Stimulated activated CD4-positive, alpha-beta T cell treated with anti-CD3 and anti-CD28 coated beads, Interleukin-12 subunit alpha, Interleukin-12 subunit beta, amount 100 ng/mL, for 24 hours (primary cell): ENCODE data around the gene CAP2.
"Not testable (repeated sequence)": the region's sequence is repeated elsewhere in the genome, so short reads cannot be mapped to it uniquely, and the experiment has no call there.

Source experiments
- DNase-seq, 2 experiments: peaks; one replicate each; pipeline ENCODE4 v3.0.0-alpha.2; 2020; ENCODE audit warnings: low read depth in 2 of 2

Gene CAP2

GRCh38 chr6:17397764-17398194, 4.4 kb downstream of the CAP2 start:
- DNase-seq, result no peak

DNA sequence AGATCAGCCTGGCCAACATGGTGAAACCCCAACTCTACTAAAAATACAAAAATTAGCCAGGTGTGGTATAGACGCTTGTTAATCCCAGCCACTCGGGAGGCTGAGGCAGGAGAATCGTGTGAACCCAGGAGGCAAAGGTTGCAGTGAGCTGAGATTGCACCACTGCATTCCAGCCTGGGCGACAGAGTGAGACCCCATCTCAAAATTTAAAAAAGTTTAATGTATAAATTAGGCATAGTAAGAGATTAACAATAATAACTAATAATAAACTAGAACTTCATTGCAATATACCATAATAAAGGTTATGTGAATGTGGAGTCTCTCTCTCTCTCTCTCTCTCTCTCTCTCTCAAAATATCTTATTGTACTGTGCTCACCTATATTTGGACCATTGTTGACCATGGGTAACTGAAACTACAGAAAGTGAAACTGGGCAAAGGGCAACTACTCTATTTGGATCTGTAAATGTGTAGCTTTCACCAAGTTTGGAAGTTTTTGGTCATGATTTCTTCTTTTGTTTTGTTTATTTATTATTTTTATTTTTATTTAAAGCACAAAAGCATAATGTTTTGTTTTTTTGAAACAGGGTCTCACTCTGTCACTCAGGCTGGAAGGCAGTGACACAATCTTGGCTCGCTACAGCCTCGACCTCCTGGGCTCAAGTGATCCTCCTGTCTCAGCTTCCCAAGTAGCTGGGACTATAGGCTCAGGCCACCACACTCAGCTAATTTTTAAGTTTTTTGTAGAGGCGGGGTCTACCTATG, 12.0 kb downstream of the CAP2 start:
- not testable (repeated sequence) for DNase-seq

GRCh38 chr6:17405944-17406245, 12.5 kb downstream of the CAP2 start:
- no peak for DNase-seq

DNA sequence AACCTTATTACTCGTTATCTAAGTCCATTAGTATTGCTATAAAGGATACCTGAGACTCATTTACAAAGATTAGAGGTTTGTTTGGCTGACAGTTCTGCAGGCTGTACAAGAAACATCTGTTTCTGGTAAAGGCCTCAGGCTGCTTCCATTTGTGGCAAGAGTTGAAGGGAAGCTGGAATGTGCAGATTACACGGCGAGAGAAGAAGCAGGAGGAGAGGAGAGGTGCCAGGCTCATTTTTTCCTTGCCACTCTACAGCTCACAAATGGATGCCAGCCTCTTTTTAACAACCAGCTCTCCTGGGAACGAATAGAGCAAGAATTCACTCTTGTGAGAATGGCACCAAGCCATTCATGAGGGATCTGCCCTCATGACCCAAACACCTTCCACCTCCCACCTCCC, 14.7 kb downstream of the CAP2 start:
- DNase-seq, result no peak

DNA sequence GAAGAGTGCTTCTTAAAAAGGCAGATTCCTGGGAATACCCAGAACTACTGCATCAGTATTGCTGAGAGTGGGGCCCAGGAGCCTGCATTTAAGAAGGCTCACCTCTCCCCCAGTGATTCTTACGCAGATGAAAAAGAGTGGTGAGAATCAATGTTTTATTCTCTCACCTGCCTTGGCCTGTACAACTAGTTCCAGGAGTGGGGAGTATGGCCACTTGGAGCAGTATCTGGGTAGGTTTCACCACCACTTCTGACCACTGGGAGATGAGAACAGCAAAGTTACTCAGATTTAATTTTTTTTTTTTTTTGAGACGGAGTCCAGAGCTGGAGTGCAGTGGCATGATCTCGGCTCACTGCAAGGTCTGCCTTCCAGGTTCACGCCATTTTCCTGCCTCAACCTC, 16.9 kb downstream of the CAP2 start:
- no peak for DNase-seq

DNA sequence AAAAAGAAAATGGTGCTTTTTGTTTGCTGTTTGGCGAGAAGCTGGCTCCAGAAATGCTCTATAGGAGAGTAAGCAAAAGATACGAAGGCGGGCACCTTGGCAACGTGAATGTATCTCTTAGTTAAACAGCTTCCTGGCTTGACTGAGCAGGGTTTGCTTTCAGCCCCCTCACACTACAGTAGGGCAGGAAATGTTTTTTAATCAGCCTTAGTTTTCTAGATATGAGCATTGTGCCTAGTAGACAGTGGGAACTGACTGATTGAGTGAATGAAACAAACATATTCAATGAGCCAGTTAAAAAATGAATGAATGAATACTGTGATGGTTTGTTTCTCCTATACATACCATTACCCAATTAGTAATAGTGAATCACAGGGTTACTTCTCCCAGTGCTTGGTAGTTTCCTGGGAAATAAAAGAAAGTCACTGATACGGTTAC, 19.9 kb downstream of the CAP2 start:
- DNase-seq, result no peak

GRCh38 chr6:17414395-17414794, 21.0 kb downstream of the CAP2 start:
- DNase-seq, result not testable (repeated sequence)

DNA sequence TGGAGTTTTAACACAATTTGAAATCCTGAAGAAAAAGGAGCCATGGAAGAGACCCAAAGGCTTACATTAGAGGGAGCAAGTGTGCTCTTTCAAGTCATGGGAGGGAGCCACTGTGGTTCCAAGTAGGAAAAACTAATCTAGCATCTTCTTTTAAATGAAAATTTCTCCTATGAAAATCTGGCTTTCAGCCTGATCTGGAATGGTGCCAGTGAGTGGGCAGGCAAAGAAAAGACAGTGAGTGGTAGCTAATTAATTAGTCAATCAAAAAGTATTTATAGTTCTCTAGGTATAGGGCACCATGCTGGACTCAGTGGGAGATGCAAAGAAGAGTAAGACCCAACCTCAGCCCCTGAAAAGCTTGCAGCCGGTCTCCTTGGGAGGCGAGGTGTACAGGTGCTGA, 21.9 kb downstream of the CAP2 start:
- no peak for DNase-seq

DNA sequence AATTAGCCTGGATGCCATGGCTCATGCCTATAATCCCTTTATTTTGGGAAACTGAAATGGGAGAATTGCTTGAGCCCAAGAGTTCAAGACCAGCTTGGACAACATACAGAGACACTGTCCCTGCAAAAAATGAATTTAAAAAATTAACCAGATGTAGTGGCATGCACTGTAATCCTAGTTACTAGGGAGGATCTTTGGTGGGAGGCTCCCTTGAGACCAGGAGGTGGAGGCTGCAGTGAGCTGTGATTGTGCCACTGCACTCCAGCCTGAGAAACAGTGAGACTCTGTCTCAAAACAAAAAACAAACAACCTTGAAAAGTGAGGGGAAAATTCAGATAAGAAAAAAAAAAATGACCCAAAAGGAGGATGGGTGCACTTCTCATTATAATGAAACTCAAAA, 23.4 kb downstream of the CAP2 start:
- no peak for DNase-seq

DNA sequence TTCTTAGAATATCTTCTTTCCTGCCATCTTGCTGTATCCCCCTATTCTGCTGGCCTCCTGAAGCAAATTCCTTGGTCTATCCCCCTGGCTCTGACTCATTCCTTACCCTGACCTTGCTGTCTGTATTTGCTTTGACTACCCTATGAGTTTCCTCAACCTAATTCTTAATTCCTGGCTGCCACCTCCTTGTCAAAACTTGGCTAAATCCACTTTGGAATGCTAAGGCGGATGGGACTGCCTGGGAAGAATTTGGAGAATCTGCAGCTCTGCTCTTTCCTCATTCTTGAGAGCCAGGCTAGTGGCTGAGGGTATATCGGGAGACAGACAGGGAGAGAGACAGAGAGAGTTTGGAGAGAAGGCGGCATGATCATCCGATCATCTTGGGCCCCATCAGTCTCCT, 24.4 kb downstream of the CAP2 start:
- DNase-seq, result no peak

DNA sequence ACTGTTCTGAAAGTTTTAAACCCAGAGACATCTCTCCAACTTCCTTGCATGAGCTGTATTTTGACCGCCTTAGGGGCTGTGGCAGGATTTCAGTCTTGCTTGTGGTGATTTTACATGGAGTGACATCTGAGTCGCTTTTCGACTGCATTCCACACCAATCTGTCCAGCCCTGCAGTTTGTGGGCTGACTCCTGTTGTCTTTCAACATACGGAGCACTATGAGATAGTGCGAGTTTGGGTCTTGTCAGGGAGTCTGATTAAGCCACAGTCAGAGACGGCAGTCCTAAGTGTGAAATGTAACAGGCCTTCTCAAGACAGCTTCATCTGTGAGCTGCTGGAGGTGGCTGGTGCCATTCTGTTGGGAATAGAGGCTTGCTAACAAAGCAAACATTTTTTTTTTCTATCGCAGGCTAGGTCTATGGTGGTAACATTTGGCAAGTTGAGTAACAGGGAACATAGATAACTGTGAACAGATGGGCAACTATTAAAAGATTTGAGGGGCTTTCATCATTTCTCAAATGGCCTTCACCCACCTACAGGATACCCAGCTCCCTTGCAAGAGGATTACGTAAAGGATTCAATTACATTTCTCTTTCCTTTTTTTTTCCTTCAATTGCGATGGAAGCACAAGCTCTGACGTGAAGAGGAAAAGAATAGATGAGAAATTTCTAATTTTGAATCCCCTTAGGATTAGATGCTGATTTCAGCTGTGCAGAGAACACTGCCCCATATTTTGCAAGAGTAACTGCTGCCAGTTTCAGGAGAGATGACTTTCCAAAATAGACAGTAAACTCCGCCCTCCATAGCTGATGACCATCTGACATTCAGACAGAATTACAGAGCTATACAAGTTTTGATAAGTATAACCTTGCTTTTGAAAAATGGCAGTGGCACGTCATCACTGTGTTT, 25.1 kb downstream of the CAP2 start:
- DNase-seq, result no peak

DNA sequence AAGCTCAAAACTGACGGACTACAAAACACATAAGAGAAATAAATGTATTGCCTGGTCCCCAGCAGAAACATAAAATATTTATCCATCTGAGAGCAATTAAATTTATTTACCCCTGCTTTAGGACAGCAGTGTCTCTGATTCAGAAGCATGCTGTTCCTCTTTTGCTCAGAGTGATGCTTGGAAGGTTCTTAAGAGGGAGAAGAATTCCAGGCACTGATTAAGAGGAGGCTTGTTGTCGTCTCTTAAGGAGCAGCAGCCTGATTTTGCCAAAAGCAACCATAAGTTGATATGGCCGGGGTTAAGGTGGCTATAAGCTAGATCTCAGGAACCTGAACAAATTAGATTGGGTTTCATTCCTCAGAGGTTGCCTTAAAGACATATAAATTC, 25.8 kb downstream of the CAP2 start:
- no peak for DNase-seq

DNA sequence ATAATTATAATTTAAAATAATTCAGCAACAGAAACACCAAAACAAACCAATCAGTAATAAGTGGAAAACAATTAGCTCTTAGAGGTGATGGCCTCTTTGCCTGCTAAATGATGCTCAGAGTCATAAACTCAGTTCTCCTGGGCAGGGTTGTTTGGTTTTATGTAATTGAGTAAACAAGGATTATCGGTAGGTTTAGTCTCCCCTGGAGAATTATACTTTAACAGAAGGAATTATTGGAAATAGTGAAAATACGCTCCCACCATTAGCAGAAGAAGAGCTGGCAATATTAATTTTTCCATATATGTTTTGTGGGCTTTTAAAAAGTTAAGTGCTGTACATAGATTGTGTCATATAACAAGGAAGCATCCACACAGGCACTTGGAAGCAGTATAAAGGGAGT, 27.0 kb downstream of the CAP2 start:
- no peak for DNase-seq

- DNase-seq, result no peak
Observed at GRCh38 chr6:17421406-17421805, 28.0 kb downstream of the CAP2 start.

DNA sequence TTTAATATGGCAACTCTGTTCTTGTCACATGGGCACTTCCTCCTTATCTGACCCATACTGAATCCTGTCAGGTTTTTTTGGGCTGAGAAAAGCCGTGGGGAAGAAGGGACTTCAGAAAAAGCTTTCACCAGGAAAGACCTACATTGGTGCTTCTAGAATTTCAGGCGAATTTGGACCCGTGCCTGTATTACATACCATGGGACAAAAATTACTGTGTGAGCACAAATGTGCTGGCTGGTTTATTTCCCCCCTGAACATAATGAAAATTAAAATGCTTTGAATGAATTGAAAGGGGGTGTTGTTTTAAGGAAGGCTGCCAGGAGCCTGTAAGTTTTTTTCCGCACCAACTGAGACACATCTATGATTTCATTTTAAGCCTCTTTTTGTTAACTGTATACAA, 29.6 kb downstream of the CAP2 start:
- DNase-seq, result no peak

DNA sequence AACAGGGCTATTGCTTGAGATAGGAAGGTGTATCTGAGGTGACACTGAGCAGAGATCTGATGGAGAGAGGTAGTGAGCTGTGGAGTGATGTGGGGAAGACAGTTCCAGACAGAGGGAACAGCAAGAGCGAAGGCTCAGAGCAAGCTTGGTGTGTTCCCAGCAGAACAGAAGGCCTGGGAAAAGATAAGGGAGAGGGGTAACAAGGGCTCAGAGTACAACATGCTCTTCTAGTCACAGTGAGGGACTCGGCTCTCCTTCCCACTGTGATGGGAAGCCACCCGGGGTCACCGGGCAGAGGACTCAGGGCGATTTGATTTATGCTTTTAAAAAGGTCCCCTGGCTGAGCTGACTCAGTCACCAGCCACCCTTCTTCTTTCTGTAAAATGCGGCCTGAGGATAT, 33.7 kb downstream of the CAP2 start:
- DNase-seq, result no peak

- DNase-seq, result no peak
Observed at GRCh38 chr6:17427617-17428016, 34.2 kb downstream of the CAP2 start.

DNA sequence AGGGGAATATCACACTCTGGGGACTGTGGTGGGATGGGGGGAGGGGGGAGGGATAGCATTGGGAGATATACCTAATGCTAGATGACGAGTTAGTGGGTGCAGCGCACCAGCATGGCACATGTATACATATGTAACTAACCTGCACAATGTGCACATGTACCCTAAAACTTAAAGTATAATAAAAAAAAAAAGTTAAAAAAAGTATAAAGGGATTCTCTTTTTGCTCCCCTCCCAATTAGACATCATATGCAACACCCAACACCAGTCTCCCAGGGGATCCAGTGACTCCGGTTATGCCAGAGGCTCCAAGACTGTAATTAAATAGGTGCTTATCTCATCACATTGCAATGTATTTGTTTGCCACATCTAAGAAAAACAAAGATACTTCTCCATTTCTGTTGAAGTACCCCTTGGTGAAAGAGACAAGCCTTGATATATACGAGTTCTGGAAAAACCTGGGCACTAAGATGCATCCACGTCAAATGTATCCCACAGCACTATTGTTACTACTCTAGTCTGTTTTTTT, 35.3 kb downstream of the CAP2 start:
- not testable (repeated sequence) for DNase-seq

GRCh38 chr6:17429383-17430061, 36.1 kb downstream of the CAP2 start:
- DNase-seq, result no peak

DNA sequence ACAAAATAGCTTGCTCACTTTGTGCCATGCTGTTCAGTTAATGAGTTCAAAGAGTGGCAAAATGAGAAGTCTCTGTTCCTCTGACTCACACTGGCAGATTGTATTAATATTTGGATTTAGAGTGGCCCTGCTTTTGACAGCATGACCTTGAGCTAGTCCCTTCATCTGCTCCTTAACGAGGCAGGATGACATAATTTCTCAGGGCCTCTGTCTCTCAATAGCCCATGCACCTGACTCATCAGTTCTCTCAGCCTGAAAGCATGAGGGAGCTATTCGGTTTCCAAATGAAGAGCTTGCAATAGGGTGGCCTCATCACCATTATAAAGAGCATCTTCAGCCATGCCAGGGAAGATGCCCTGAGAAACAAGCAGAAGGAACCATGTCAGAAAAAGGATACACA, 38.2 kb downstream of the CAP2 start:
- no peak for DNase-seq

DNA sequence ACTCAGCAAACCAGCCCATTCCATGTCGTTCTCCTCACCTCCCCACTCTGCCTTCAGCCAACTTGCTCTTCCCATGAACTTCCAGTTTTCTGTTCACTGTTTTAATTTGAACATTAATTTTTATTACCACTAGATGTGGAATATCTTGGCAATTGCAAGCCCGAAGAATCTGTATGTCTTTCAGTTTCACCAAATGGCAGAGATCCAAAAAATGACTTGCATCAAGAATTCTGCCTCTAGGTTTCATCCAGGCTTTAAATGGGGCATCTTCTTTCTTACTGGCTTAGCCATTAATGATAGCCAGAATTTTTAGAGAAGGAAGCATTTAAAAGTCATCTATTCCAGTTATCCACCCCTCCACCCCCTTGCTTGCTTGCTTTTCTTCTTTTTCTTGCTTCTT, 39.0 kb downstream of the CAP2 start:
- DNase-seq, result no peak

GRCh38 chr6:17439243-17439993, 46.0 kb downstream of the CAP2 start:
- no peak for DNase-seq
